Right ventricle myocardium inferior (tissue), 1 donor: Measurements from ENCODE around the gene RAC3. TPM values are rescaled to one million over a fixed set of nuclear protein-coding genes. Genes with fewer than 3 reads are reported as not detected.

Source experiments
- ATAC-seq: fragments of 200-7000 bp; cut with Tn5 transposase; one replicate; pipeline ENCODE4 v1.9.1; 2020; ENCODE audit warnings: mild to moderate bottlenecking, moderate library complexity
- DNase-seq: peaks from one replicate; pipeline ENCODE4 v3.0.0; 2021; ENCODE audit errors: missing footprints
- intact Hi-C: fragments of 100-400 bp; cut with DNase I; formaldehyde crosslinking; loops from one replicate; pipeline ENCODE4 v1.11.0; 2022
- total RNA-seq: library from RNA; stranded (reverse); fragmentation: NEBNext Ultra II Directional; extraction: Animal tissue kit (Norgen Biotek cat#: 25700); gene quantifications from one replicate; pipeline ENCODE4 v1.2.1, GENCODE V29; 2021
- donor health status: DM: no; HTN: yes; CAD: no; lungs with severe emphysema.

The RAC3 gene
- total RNA-seq, 1 donor from 2014 or later: 2.2 TPM

- DNase-seq: no peak
- intact Hi-C loops: loop anchor here (1.0 kb wide), 1 partner anchor 61 kb away; no protein-coding TSS in a partner anchor
- ATAC-seq: no peak
Observed at GRCh38 chr17:82020572-82021106, 10.8 kb upstream of the RAC3 start.

- DNase-seq: no peak
- peak; percentile 15 for ATAC-seq
- intact Hi-C loops: loop anchor here (1.0 kb wide), 1 partner anchor 62 kb away; no protein-coding TSS in a partner anchor
Observed at GRCh38 chr17:82021107-82021899, 10.2 kb upstream of the RAC3 start.

GRCh38 chr17:82021900-82022309, 9.6 kb upstream of the RAC3 start:
- ATAC-seq: no peak
- intact Hi-C loops: loop anchor here (1.0 kb wide), 1 partner anchor 63 kb away; no protein-coding TSS in a partner anchor
- no peak for DNase-seq

GRCh38 chr17:82022310-82022980, 9.0 kb upstream of the RAC3 start, which contains the start of gene CENPX:
TSS of gene CENPX (minus strand) at chr17:82022878. CDS start at chr17:82022861, 17 bp downstream.
- ATAC-seq: no peak
- peak; percentile 82 for DNase-seq
- intact Hi-C loops: no loop called here

GRCh38 chr17:82022981-82023446, 8.5 kb upstream of the RAC3 start, which contains the start of gene LRRC45:
TSS of gene LRRC45 (plus strand) at chr17:82023305. CDS start at chr17:82023644, 339 bp downstream.
- ATAC-seq: peak; percentile 95
- intact Hi-C loops: no loop called here

GRCh38 chr17:82023447-82024241, 7.8 kb upstream of the RAC3 start:
- ATAC-seq (no peak), DNase-seq (no peak)
- intact Hi-C loops: no loop called here

More at GRCh38 chr17:82022981-82023446, 8.5 kb upstream of the RAC3 start, which contains the start of gene LRRC45:
- DNase-seq: peak; percentile 100

GRCh38 chr17:82024859-82025258, 6.6 kb upstream of the RAC3 start:
- DNase-seq (no peak), ATAC-seq (no peak)
- intact Hi-C loops: no loop called here

- DNase-seq: no peak
- intact Hi-C loops: no loop called here
- no peak for ATAC-seq
Observed at GRCh38 chr17:82025401-82026107, 5.9 kb upstream of the RAC3 start.

- ATAC-seq (no peak), DNase-seq (no peak)
- intact Hi-C loops: no loop called here
Observed at GRCh38 chr17:82028246-82028645, 3.2 kb upstream of the RAC3 start.

GRCh38 chr17:82028966-82029365, 2.5 kb upstream of the RAC3 start:
- DNase-seq (no peak), ATAC-seq (no peak)
- intact Hi-C loops: no loop called here

GRCh38 chr17:82029391-82029790, 2.1 kb upstream of the RAC3 start:
- intact Hi-C loops: no loop called here
- DNase-seq (no peak), ATAC-seq (peak; percentile 23)

GRCh38 chr17:82029990-82030469, 1.4 kb upstream of the RAC3 start:
- DNase-seq: no peak
- peak; percentile 2 for ATAC-seq
- intact Hi-C loops: loop anchor here (1.0 kb wide), 2 partner anchors 14 to 123 kb away; no protein-coding TSS in a partner anchor

- intact Hi-C loops: loop anchor here (1.0 kb wide), 2 partner anchors 14 to 123 kb away; no protein-coding TSS in a partner anchor
- peak; percentile 92 for DNase-seq
- peak; percentile 85 for ATAC-seq
Observed at GRCh38 chr17:82030470-82031302, 792 bp upstream of the RAC3 start.

- DNase-seq: no peak
- ATAC-seq: no peak
- intact Hi-C loops: no loop called here
Observed at GRCh38 chr17:82031885-82032627, 578 bp downstream of the RAC3 start.

- intact Hi-C loops: no loop called here
- DNase-seq (no peak), ATAC-seq (no peak)
Observed at GRCh38 chr17:82033359-82034085, 2.0 kb downstream of the RAC3 start.
